Ishikawa (cell line): ENCODE data around the gene IRX2.

ENCODE experiments used
- CEBPB ChIP-seq: IDR thresholded peaks from 2 replicates; pipeline ENCODE4 v1.6.1; 2012
- CREB1 ChIP-seq: IDR thresholded peaks from 2 replicates; pipeline ENCODE4 v1.6.1; 2012; ENCODE audit warnings: low read depth
- EGR1 ChIP-seq: IDR thresholded peaks from 2 replicates; pipeline ENCODE4 v1.6.1; 2012
- EP300 ChIP-seq: IDR thresholded peaks from 2 replicates; pipeline ENCODE4 v1.6.1; 2012; ENCODE audit warnings: borderline replicate concordance
- FOXM1 ChIP-seq: IDR thresholded peaks from 2 replicates; pipeline ENCODE4 v1.6.1; 2012; ENCODE audit warnings: low read depth, borderline replicate concordance
- MAX ChIP-seq: IDR thresholded peaks from 2 replicates; pipeline ENCODE4 v1.6.1; 2012
- NFIC ChIP-seq: IDR thresholded peaks from 2 replicates; pipeline ENCODE4 v1.6.1; 2012
- RAD21 ChIP-seq: IDR thresholded peaks from 2 replicates; pipeline ENCODE4 v1.6.1; 2012; ENCODE audit warnings: low read depth
- REST ChIP-seq: IDR thresholded peaks from 2 replicates; pipeline ENCODE4 v1.6.1; 2012; ENCODE audit warnings: low read depth, mild to moderate bottlenecking
- TAF1 ChIP-seq: IDR thresholded peaks from 2 replicates; pipeline ENCODE4 v1.6.1; 2012; ENCODE audit warnings: low read depth, mild to moderate bottlenecking
- TCF12 ChIP-seq: IDR thresholded peaks from 2 replicates; pipeline ENCODE4 v1.6.1; 2012; ENCODE audit warnings: low read depth
- TEAD4 ChIP-seq: IDR thresholded peaks from 2 replicates; pipeline ENCODE4 v1.6.1; 2012
- USF1 ChIP-seq: IDR thresholded peaks from 2 replicates; pipeline ENCODE4 v1.6.1; 2012
- YY1 ChIP-seq: IDR thresholded peaks from 2 replicates; pipeline ENCODE4 v1.6.1; 2012; ENCODE audit warnings: low read depth

GRCh38 chr5:2722901-2723300, 28.6 kb downstream of the IRX2 start:
- TF ChIP-seq RAD21 (no peak), EGR1 (no peak), CEBPB (no peak), TAF1 (no peak), USF1 (no peak), YY1 (no peak), REST (no peak), EP300 (no peak), TCF12 (no peak), FOXM1 (no peak), TEAD4 (no peak), MAX (no peak), CREB1 (no peak), NFIC (no peak)
